Bronchial epithelial cell (primary cell): ENCODE data around the gene CENPU. TPM values are rescaled to one million over a fixed set of nuclear protein-coding genes. Genes with fewer than 3 reads are reported as not detected.

Experiments used
- DNase-seq: peaks from one replicate; pipeline ENCODE4 v3.0.0-alpha.2; 2010; ENCODE audit warnings: low read depth
- FAIRE-seq: peaks from 2 replicates; lab custom pipeline; 2011; peaks lifted over from hg19 to GRCh38; lab: Jason Lieb, UNC
- H3K27me3 ChIP-seq: 2 replicates; pipeline ENCODE4 v1.5.1; 2011; ENCODE audit warnings: low read length; ENCODE audit not compliant: control insufficient read depth, insufficient read depth
- H3K36me3 ChIP-seq: 2 replicates; pipeline ENCODE4 v1.5.1; 2011; ENCODE audit warnings: low read length; ENCODE audit not compliant: control insufficient read depth, insufficient read depth
- H3K4me3 ChIP-seq: 2 replicates; pipeline ENCODE4 v1.5.1; 2011; ENCODE audit warnings: mild to moderate bottlenecking, low read depth, low read length, control low read depth
- total RNA-seq: library from RNA; depleted of rRNA; stranded (reverse); fragments of >200 nt; gene quantifications from 2 replicates; pipeline ENCODE4 v1.2.1, GENCODE V29; 2014
- TF ChIP-seq, protein P1 (sequence below): IDR thresholded peaks from 2 replicates; pipeline ENCODE4 v1.5.1; 2011; ENCODE audit warnings: mild to moderate bottlenecking, moderate library complexity, low read length, control low read depth, inconsistent platforms; ENCODE audit not compliant: insufficient read depth, severe bottlenecking

The CENPU gene
- total RNA-seq, 1 donor from 2014 or later: 2.1 TPM

DNA sequence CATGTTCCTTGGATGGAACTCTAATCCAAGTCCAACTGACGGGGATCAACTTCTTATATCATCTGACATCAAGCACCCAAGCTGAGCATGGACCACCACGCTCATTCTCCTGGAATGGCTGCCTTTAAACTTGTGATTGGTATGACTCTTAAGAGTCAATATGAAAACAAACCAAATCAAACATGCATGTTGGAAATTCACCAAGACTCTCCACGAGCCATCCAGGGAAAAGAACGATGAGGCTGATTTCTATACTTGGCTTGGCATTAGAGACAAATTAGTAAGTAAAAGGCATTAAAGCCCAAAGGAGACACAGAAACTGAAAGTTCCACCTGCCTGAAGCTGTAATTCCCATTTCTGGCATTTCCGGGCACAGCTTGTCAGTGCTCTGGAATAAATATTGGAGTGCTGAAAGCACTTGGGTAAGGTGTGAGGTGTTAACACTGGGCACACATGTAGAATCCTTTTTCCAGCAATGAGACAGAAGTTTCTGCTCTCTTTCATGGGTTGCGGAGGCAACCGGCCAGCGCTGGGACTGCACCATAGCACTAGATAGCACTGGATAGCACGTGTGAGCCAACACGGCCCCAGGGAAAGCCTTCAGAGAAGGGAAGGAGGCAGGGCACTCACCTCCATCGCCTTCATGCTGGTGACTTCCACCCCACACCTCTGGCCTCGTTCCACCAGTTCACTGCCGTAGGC, 42.1 kb upstream of the CENPU start:
- Histone ChIP-seq H3K4me3 (no peak overlapping the region), H3K27me3 (no peaks in the 10 kb centered on the region), H3K36me3 (peaks cover 10% of the 10 kb centered on the region)
- TF ChIP-seq, protein P1, sequence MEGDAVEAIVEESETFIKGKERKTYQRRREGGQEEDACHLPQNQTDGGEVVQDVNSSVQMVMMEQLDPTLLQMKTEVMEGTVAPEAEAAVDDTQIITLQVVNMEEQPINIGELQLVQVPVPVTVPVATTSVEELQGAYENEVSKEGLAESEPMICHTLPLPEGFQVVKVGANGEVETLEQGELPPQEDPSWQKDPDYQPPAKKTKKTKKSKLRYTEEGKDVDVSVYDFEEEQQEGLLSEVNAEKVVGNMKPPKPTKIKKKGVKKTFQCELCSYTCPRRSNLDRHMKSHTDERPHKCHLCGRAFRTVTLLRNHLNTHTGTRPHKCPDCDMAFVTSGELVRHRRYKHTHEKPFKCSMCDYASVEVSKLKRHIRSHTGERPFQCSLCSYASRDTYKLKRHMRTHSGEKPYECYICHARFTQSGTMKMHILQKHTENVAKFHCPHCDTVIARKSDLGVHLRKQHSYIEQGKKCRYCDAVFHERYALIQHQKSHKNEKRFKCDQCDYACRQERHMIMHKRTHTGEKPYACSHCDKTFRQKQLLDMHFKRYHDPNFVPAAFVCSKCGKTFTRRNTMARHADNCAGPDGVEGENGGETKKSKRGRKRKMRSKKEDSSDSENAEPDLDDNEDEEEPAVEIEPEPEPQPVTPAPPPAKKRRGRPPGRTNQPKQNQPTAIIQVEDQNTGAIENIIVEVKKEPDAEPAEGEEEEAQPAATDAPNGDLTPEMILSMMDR: no peak
- DNase-seq: no peak
- peak; percentile 60 for FAIRE-seq

GRCh38 chr4:184774152-184774551, 40.3 kb upstream of the CENPU start:
- DNase-seq (no peak), FAIRE-seq (no peak)
- TF ChIP-seq, protein P1: no peak
- Histone ChIP-seq H3K36me3 (peaks cover 15% of the 10 kb centered on the region), H3K4me3 (no peak overlapping the region), H3K27me3 (no peaks in the 10 kb centered on the region)

GRCh38 chr4:184771416-184771815, 37.5 kb upstream of the CENPU start:
- Histone ChIP-seq H3K36me3 (peaks cover 20% of the 10 kb centered on the region), H3K4me3 (no peak overlapping the region), H3K27me3 (no peaks in the 10 kb centered on the region)
- DNase-seq: no peak
- TF ChIP-seq, protein P1: no peak
- FAIRE-seq: no peak

GRCh38 chr4:184769141-184769765, 35.4 kb upstream of the CENPU start:
- TF ChIP-seq, protein P1: no peak
- Histone ChIP-seq H3K27me3 (no peaks in the 10 kb centered on the region), H3K36me3 (peaks cover 24% of the 10 kb centered on the region), H3K4me3 (no peak overlapping the region)
- no peak for DNase-seq
- no peak for FAIRE-seq

- Histone ChIP-seq H3K27me3 (no peaks in the 10 kb centered on the region), H3K4me3 (no peak overlapping the region), H3K36me3 (peaks cover 23% of the 10 kb centered on the region)
- FAIRE-seq (no peak), DNase-seq (no peak)
- TF ChIP-seq, protein P1: no peak
These were observed 34.4 kb upstream of the CENPU start for GRCh38 chr4:184768296-184768695.

- Histone ChIP-seq H3K4me3 (no peak overlapping the region), H3K36me3 (peaks cover 23% of the 10 kb centered on the region), H3K27me3 (no peaks in the 10 kb centered on the region)
- FAIRE-seq: no peak
- TF ChIP-seq, protein P1: no peak
- no peak for DNase-seq
These were observed 32.5 kb upstream of the CENPU start for GRCh38 chr4:184766446-184766845.
